Activated gamma-delta T cell treated with anti-CD3 and anti-CD28 coated beads, Interleukin-2, amount 50 U/mL, for 16 hours (primary cell): ENCODE data around the gene DMD.

Experiments
- DNase-seq: peaks from one replicate; pipeline ENCODE4 v3.0.0-alpha.2; 2020; ENCODE audit warnings: low read depth

The DMD gene

GRCh38 chrX:31178064-31178768 lies 2033.1 kb downstream of the DMD start:
- no peak for DNase-seq

GRCh38 chrX:31170792-31171191 lies 2040.6 kb downstream of the DMD start:
- DNase-seq = no peak

- no peak for DNase-seq
Observed at GRCh38 chrX:31168551-31168950, 2042.8 kb downstream of the DMD start.

- no peak for DNase-seq
Observed at GRCh38 chrX:31166832-31167231, 2044.5 kb downstream of the DMD start.

GRCh38 chrX:31166416-31166815 lies 2044.9 kb downstream of the DMD start:
- no peak for DNase-seq

GRCh38 chrX:31165241-31166035 lies 2045.9 kb downstream of the DMD start:
- no peak for DNase-seq

- no peak for DNase-seq
Observed at GRCh38 chrX:31154946-31155345, 2056.4 kb downstream of the DMD start.

GRCh38 chrX:31153475-31154047 lies 2057.8 kb downstream of the DMD start:
- DNase-seq = no peak

- DNase-seq = no peak
Observed at GRCh38 chrX:31147175-31147574, 2064.2 kb downstream of the DMD start.

- DNase-seq = no peak
Observed at GRCh38 chrX:31139961-31140360, 2071.4 kb downstream of the DMD start.

- no peak for DNase-seq
Observed at GRCh38 chrX:31138124-31138523, 2073.2 kb downstream of the DMD start.

- no peak for DNase-seq
Observed at GRCh38 chrX:31136144-31136611, 2075.2 kb downstream of the DMD start.

GRCh38 chrX:31132821-31133241 lies 2078.5 kb downstream of the DMD start:
- no peak for DNase-seq

- no peak for DNase-seq
Observed at GRCh38 chrX:31130457-31131220, 2080.7 kb downstream of the DMD start.

GRCh38 chrX:31128855-31129254 lies 2082.5 kb downstream of the DMD start:
- DNase-seq = no peak

GRCh38 chrX:31127716-31128115 lies 2083.6 kb downstream of the DMD start:
- DNase-seq = no peak

GRCh38 chrX:31126205-31126604 lies 2085.1 kb downstream of the DMD start:
- DNase-seq = no peak

- no peak for DNase-seq
Observed at GRCh38 chrX:31124536-31124935, 2086.8 kb downstream of the DMD start.

GRCh38 chrX:31123335-31123734 lies 2088.0 kb downstream of the DMD start:
- no peak for DNase-seq

GRCh38 chrX:31117266-31117665 lies 2094.1 kb downstream of the DMD start:
- no peak for DNase-seq

GRCh38 chrX:31115398-31115797 lies 2096.0 kb downstream of the DMD start:
- no peak for DNase-seq

- DNase-seq = no peak
Observed at GRCh38 chrX:31114858-31115257, 2096.5 kb downstream of the DMD start.
